Esophagus muscularis mucosa (tissue), 4 donors: ENCODE data around the gene TEAD1. TPM values are rescaled to one million over a fixed set of nuclear protein-coding genes. Genes with fewer than 3 reads are reported as not detected.

Source experiments
- DNase-seq: peaks from one replicate; pipeline ENCODE4 v3.0.0-alpha.2; 2017; ENCODE audit errors: extremely low spot score
- H3K27ac ChIP-seq, 4 donors: fragments of 200-600 bp; sonication (generic); replicated peaks in 1 of 4; 1 replicate in 3 of 4; 2 replicates in 1 of 4; pipeline ENCODE4 v1.5.1; 2016 to 2019; ENCODE audit warnings: mild to moderate bottlenecking in 1 of 4
- H3K27me3 ChIP-seq, 4 donors: fragments of 200-600 bp; sonication (generic); one replicate each; pipeline versions ENCODE4 v1.5.1 to v1.6.0; 2016 to 2019
- H3K36me3 ChIP-seq, 4 donors: fragments of 200-600 bp; sonication (generic); one replicate each; pipeline ENCODE4 v1.5.1; 2016 to 2019
- H3K4me1 ChIP-seq, 4 donors: fragments of 200-600 bp; sonication (generic); one replicate each; pipeline ENCODE4 v1.5.1; 2016 to 2019
- H3K4me3 ChIP-seq, 4 donors: fragments of 200-600 bp; sonication (generic); 1 replicate in 2 of 4; 2 replicates in 2 of 4; pipeline ENCODE4 v1.5.1; 2016 to 2019; ENCODE audit warnings: mild to moderate bottlenecking in 4 of 4, moderate library complexity in 1 of 4
- H3K9me3 ChIP-seq, 4 donors: fragments of 200-600 bp; sonication (generic); 1 replicate in 3 of 4; 2 replicates in 1 of 4; pipeline ENCODE4 v1.5.1; 2016 to 2019
- EP300 ChIP-seq: sonication (generic); formaldehyde crosslinking; IDR thresholded peaks from one replicate; pipeline ENCODE4 v1.6.1; 2017; ENCODE audit warnings: antibody characterized with exemption
- POLR2A ChIP-seq: fragments of 450-650 bp; IDR thresholded peaks from one replicate; pipeline ENCODE4 v1.6.1; 2017; ENCODE audit warnings: antibody characterized with exemption, moderate library complexity, mild to moderate bottlenecking, low read depth
- POLR2AphosphoS5 ChIP-seq, 2 donors: sonication (generic); formaldehyde crosslinking; IDR thresholded peaks; one replicate each; pipeline ENCODE4 v1.6.1; 2017; ENCODE audit warnings: antibody characterized with exemption in 2 of 2
- WGBS: methylation state at CpG from one replicate; pipeline ENCODE4 v1.1.5; 2018; 5-methylcytosine and 5-hydroxymethylcytosine counted together
- intact Hi-C: fragments of 100-400 bp; cut with DNase I; formaldehyde crosslinking; loops from one replicate; pipeline ENCODE4 v1.15.1; 2023
- total RNA-seq, 4 donors: library from RNA; depleted of rRNA; stranded (reverse); fragments of >200 nt; gene quantifications; one replicate each; pipeline versions ENCODE4 v1.1.0 to v1.2.1, GENCODE V29; 2016
- TF ChIP-seq, protein P1 (sequence below), 3 experiments: fragments of 200-600 bp in 2 of 3; fragments of 450-650 bp in 1 of 3; sonication (generic) in 2 of 3; IDR thresholded peaks; one replicate each; pipeline ENCODE4 v1.5.1; 2017 to 2019; ENCODE audit warnings: antibody characterized with exemption in 3 of 3, mild to moderate bottlenecking in 2 of 3, moderate library complexity in 1 of 3

The TEAD1 gene
- total RNA-seq, 4 donors from 2014 or later, result 147 to 307 (median 232) TPM

GRCh38 chr11:12799334-12799835 is 125.2 kb downstream of the TEAD1 start:
- Histone ChIP-seq H3K27me3 (no peaks in the 10 kb centered on the region), H3K36me3 (no peaks in the 10 kb centered on the region), H3K4me3 (no peak overlapping the region), H3K27ac (peak overlapping the region; percentile 50 to 62 (median 54)), H3K4me1 (peaks cover 37 to 66% (median 56%) of the 10 kb centered on the region in 4 donors), H3K9me3 (no peaks in the 10 kb centered on the region)
- intact Hi-C loops, result no loop called here
- DNase-seq, result no peak
- TF ChIP-seq, protein P1, sequence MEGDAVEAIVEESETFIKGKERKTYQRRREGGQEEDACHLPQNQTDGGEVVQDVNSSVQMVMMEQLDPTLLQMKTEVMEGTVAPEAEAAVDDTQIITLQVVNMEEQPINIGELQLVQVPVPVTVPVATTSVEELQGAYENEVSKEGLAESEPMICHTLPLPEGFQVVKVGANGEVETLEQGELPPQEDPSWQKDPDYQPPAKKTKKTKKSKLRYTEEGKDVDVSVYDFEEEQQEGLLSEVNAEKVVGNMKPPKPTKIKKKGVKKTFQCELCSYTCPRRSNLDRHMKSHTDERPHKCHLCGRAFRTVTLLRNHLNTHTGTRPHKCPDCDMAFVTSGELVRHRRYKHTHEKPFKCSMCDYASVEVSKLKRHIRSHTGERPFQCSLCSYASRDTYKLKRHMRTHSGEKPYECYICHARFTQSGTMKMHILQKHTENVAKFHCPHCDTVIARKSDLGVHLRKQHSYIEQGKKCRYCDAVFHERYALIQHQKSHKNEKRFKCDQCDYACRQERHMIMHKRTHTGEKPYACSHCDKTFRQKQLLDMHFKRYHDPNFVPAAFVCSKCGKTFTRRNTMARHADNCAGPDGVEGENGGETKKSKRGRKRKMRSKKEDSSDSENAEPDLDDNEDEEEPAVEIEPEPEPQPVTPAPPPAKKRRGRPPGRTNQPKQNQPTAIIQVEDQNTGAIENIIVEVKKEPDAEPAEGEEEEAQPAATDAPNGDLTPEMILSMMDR (IDR thresholded peaks at IDR 0.05), result no peak
- no peak for TF ChIP-seq EP300
- TF ChIP-seq POLR2AphosphoS5 (IDR thresholded peaks at IDR 0.05), result no peak
- no peak for TF ChIP-seq POLR2A
- WGBS, result 39% methylated on average over 4 of the region's 4 CpGs

- no peak for TF ChIP-seq POLR2AphosphoS5 (IDR thresholded peaks at IDR 0.05)
- no peak for TF ChIP-seq POLR2A
- TF ChIP-seq EP300, result no peak
- TF ChIP-seq, protein P1 (IDR thresholded peaks at IDR 0.05), result no peak
- Histone ChIP-seq H3K4me3 (no peak overlapping the region), H3K27ac (peak overlapping the region in 3 of 4 donors; percentile 50 to 62 (median 57)), H3K9me3 (no peaks in the 10 kb centered on the region), H3K36me3 (no peaks in the 10 kb centered on the region), H3K4me1 (peaks cover 37 to 68% (median 58%) of the 10 kb centered on the region in 4 donors), H3K27me3 (no peaks in the 10 kb centered on the region)
- intact Hi-C loops, result no loop called here
- DNase-seq, result no peak
- WGBS, result 41% methylated on average over 8 of the region's 8 CpGs
Observed at GRCh38 chr11:12800032-12800671, 125.9 kb downstream of the TEAD1 start.

DNA sequence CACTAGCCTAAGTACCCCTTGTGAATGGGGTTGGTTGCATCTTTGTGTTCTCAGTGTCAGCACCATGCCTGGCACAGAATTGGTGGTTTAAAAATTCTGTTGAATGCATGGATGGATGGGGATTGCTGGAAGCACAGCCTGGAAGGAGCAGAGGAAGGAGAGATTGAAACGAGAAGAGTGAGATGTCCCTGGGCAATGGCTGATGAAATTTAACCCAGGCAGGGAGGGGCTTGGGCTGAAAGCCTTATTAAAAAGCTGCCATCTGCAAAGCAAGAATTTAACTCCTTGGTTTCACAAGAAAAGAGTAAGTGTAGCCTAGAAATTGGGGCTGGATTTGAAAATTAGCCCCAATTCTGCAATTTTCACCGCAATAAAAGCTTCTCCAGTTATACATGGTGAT is 126.7 kb downstream of the TEAD1 start:
- intact Hi-C loops, result no loop called here
- TF ChIP-seq, protein P1 (IDR thresholded peaks at IDR 0.05), result no peak
- TF ChIP-seq EP300 (no peak), POLR2A (no peak), POLR2AphosphoS5 (IDR thresholded peaks at IDR 0.05) (no peak)

DNA sequence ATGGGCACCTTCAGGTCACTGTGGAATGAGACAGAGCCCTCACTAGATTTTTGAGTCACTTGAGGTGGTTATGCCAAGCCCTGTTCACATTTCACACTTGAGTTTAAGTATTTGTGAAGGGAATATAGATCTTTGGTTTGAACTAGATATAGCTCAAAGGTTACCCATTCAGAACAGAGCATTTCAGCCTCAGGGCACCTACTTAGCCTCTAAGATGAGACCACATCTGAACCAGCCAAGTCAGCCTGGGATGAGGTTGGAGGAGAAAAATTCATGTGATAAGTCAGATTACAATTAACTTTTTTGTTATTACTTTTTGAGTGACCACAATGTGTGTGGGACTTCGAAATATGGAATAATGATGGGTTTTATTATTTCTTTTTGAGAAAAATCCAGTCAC is 127.8 kb downstream of the TEAD1 start:
- H3K9me3 ChIP-seq, result no peaks in the 10 kb centered on the region
- H3K36me3 ChIP-seq, result no peaks in the 10 kb centered on the region
- 68% methylated on average over 1 of the region's 1 CpG for WGBS
- no peak overlapping the region for H3K4me3 ChIP-seq
- H3K27ac ChIP-seq, result peak overlapping the region; percentile 68 to 79 (median 74)
- H3K27me3 ChIP-seq, result no peaks in the 10 kb centered on the region
- TF ChIP-seq POLR2A (no peak), EP300 (no peak), POLR2AphosphoS5 (IDR thresholded peaks at IDR 0.05) (no peak)
- TF ChIP-seq, protein P1 (IDR thresholded peaks at IDR 0.05), result no peak
- intact Hi-C loops, result no loop called here
- H3K4me1 ChIP-seq, result peaks cover 37 to 77% (median 58%) of the 10 kb centered on the region in 4 donors
- DNase-seq, result no peak

More for the DNA sequence above, 126.7 kb downstream of the TEAD1 start:
- DNase-seq, result no peak
- WGBS, result 62% methylated on average over 2 of the region's 2 CpGs
- Histone ChIP-seq H3K27ac (peak overlapping the region in 3 of 4 donors; percentile 50 to 62 (median 57)), H3K4me1 (peaks cover 37 to 68% (median 58%) of the 10 kb centered on the region in 4 donors), H3K9me3 (no peaks in the 10 kb centered on the region), H3K27me3 (no peaks in the 10 kb centered on the region), H3K4me3 (no peak overlapping the region), H3K36me3 (no peaks in the 10 kb centered on the region)
